ENCODE results near the gene VMP1. TPM values are rescaled to one million over a fixed set of nuclear protein-coding genes. Genes with fewer than 3 reads are reported as not detected.
A peak's percentile ranks its signal among the peaks of the same experiment; 100 is the strongest.
"Not testable (repeated sequence)": the region's sequence is repeated elsewhere in the genome, so short reads cannot be mapped to it uniquely, and the experiment has no call there.

VMP1 gene
- total RNA-seq, 1 donor from 2014 or later = 62.6 TPM

GRCh38 chr17:59825533-59826322, 118.3 kb downstream of the VMP1 start:
- TF ChIP-seq, protein P1, sequence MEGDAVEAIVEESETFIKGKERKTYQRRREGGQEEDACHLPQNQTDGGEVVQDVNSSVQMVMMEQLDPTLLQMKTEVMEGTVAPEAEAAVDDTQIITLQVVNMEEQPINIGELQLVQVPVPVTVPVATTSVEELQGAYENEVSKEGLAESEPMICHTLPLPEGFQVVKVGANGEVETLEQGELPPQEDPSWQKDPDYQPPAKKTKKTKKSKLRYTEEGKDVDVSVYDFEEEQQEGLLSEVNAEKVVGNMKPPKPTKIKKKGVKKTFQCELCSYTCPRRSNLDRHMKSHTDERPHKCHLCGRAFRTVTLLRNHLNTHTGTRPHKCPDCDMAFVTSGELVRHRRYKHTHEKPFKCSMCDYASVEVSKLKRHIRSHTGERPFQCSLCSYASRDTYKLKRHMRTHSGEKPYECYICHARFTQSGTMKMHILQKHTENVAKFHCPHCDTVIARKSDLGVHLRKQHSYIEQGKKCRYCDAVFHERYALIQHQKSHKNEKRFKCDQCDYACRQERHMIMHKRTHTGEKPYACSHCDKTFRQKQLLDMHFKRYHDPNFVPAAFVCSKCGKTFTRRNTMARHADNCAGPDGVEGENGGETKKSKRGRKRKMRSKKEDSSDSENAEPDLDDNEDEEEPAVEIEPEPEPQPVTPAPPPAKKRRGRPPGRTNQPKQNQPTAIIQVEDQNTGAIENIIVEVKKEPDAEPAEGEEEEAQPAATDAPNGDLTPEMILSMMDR (conservative IDR thresholded peaks at IDR 0.05) = no peak
- H3K9me3 Mint-ChIP-seq = no peaks in the 10 kb centered on the region
- no peak overlapping the region for H3K4me3 Mint-ChIP-seq
- H3K4me1 Mint-ChIP-seq = peaks cover 25% of the 10 kb centered on the region
- no peak for DNase-seq (ENCODE audit: low read depth, low spot score)
- no peaks in the 10 kb centered on the region for H3K27me3 Mint-ChIP-seq (ENCODE audit: low read depth)
- H3K27ac Mint-ChIP-seq (ENCODE audit: unreplicated experiment) = peak overlapping the region; percentile 20
- no peaks in the 10 kb centered on the region for H3K36me3 Mint-ChIP-seq (ENCODE audit: low read depth)

DNA sequence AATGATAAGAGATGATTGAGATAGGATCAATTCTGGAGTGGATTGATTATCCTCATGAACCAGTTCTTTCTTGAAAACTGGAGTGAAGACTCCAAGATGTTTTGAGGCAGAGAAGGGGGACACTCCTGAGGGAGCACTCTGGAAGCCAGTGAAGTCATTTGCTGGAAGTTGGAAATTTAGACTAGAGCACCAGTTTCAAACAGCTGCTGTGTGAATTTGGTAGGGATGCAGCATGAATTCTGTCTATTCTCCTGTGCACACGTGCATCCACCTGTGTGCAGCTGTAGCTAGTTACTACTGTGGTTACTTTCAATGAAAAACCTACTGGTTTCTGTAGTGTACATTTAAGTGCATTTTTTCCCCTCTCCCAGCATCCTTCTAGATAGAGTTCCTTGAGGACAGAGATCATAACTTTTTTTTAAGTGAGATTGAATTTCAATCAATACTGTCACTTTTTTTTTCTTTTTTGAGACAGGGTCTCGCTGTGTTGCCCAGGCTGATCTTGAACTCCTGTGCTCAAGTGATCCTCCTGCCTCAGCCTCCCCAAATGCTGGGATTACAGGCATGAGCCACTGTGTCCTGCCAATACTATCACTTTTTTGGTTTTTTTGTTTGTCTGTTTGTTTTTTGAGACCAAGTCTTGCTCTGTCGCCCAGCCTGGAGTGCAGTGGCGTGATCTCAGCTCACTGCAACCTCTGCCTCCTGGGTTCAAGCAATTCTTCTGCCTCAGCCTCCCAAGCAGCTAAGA, 119.4 kb downstream of the VMP1 start:
- peaks cover 25% of the 10 kb centered on the region for H3K4me1 Mint-ChIP-seq
- no peak overlapping the region for H3K4me3 Mint-ChIP-seq
- H3K27ac Mint-ChIP-seq (ENCODE audit: unreplicated experiment) = no peak overlapping the region
- H3K36me3 Mint-ChIP-seq (ENCODE audit: low read depth) = no peaks in the 10 kb centered on the region
- no peaks in the 10 kb centered on the region for H3K27me3 Mint-ChIP-seq (ENCODE audit: low read depth)
- no peaks in the 10 kb centered on the region for H3K9me3 Mint-ChIP-seq
- no peak for DNase-seq (ENCODE audit: low read depth, low spot score)
- TF ChIP-seq, protein P1 (conservative IDR thresholded peaks at IDR 0.05) = no peak

GRCh38 chr17:59827721-59828477, 120.4 kb downstream of the VMP1 start:
- peaks cover 25% of the 10 kb centered on the region for H3K4me1 Mint-ChIP-seq
- no peaks in the 10 kb centered on the region for H3K27me3 Mint-ChIP-seq (ENCODE audit: low read depth)
- H3K9me3 Mint-ChIP-seq = no peaks in the 10 kb centered on the region
- H3K4me3 Mint-ChIP-seq = no peak overlapping the region
- no peak overlapping the region for H3K27ac Mint-ChIP-seq (ENCODE audit: unreplicated experiment)
- no peaks in the 10 kb centered on the region for H3K36me3 Mint-ChIP-seq (ENCODE audit: low read depth)
- TF ChIP-seq, protein P1 (conservative IDR thresholded peaks at IDR 0.05) = no peak
- DNase-seq (ENCODE audit: low read depth, low spot score) = no peak

DNA sequence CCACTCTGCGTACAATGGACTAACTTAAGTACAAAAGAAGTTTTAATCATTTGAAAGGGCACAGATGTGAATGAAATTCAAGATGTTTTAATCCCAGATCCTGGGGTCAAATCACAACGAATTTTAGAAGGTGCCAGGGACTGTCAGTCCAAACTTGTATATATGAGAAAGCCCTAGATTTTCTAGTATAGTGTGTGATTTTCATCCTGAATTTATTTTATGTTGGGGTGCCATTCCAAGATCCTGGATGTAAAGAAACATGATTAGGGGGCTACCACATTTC, 121.0 kb downstream of the VMP1 start:
- Mint-ChIP-seq H3K36me3 (ENCODE audit: low read depth) (no peaks in the 10 kb centered on the region), H3K9me3 (no peaks in the 10 kb centered on the region), H3K4me1 (peaks cover 28% of the 10 kb centered on the region), H3K27me3 (ENCODE audit: low read depth) (no peaks in the 10 kb centered on the region), H3K4me3 (no peak overlapping the region), H3K27ac (ENCODE audit: unreplicated experiment) (no peak overlapping the region)
- TF ChIP-seq, protein P1 (conservative IDR thresholded peaks at IDR 0.05) = no peak
- DNase-seq (ENCODE audit: low read depth, low spot score) = no peak

- not testable (repeated sequence) for H3K27ac Mint-ChIP-seq (ENCODE audit: unreplicated experiment); H3K4me3 Mint-ChIP-seq; H3K9me3 Mint-ChIP-seq; H3K36me3 Mint-ChIP-seq (ENCODE audit: low read depth); H3K27me3 Mint-ChIP-seq (ENCODE audit: low read depth); DNase-seq (ENCODE audit: low read depth, low spot score)
- peaks cover 28% of the 10 kb centered on the region for H3K4me1 Mint-ChIP-seq
Observed at GRCh38 chr17:59828819-59829216, 121.4 kb downstream of the VMP1 start.

Data from neural crest cell (in vitro differentiated cells).